IMR-90 (cell line): ENCODE results near the gene KRTAP19-3. TPM values are rescaled to one million over a fixed set of nuclear protein-coding genes. Genes with fewer than 3 reads are reported as not detected.

Experiments used
- ATAC-seq: fragments of 200-7000 bp; cut with Tn5 transposase; 2 replicates; pipeline ENCODE4 v1.9.1; 2020; ENCODE audit warnings: low read depth, mild to moderate bottlenecking, moderate library complexity
- BruUV-seq: library from RNA; stranded (reverse); fragments of 400-500 nt; replicated peaks from 2 replicates; lab custom pipeline; 2021; lab: Mats Ljungman, UMichigan
- CTCF ChIA-PET: fragments of 300-600 bp; formaldehyde crosslinking; extraction: SDS; loops from one replicate; lab custom pipeline; 2021; ENCODE audit warnings: antibody characterized with exemption; lab: Yijun Ruan, JAX
- POLR2A ChIA-PET: fragments of 300-600 bp; sonication (Branson Sonifier 250); formaldehyde crosslinking; loops from one replicate; lab custom pipeline; 2022; ENCODE audit warnings: antibody characterized with exemption; ENCODE audit not compliant: unreplicated experiment; lab: Charles Lee
- DNase-seq: peaks from one replicate; pipeline ENCODE4 v3.0.0; 2013
- H2AFZ ChIP-seq: replicated peaks from 2 replicates; pipeline ENCODE3; 2013; ENCODE audit warnings: low read length, mild to moderate bottlenecking; ENCODE audit not compliant: poor library complexity
- H2AK5ac ChIP-seq: 2 replicates; pipeline ENCODE4 v1.6.1; 2013; ENCODE audit warnings: low read depth, low read length, inconsistent platforms
- H2AK9ac ChIP-seq: replicated peaks from 2 replicates; pipeline ENCODE3; 2013; ENCODE audit warnings: mild to moderate bottlenecking, low read depth, low read length, moderate library complexity; ENCODE audit not compliant: poor library complexity
- H2BK120ac ChIP-seq: 2 replicates; pipeline ENCODE4 v1.6.1; 2013; ENCODE audit warnings: low read depth, low read length, inconsistent platforms
- H2BK15ac ChIP-seq: 3 replicates; pipeline ENCODE4 v1.6.1; 2013; ENCODE audit warnings: low read depth, low read length, inconsistent platforms
- H2BK20ac ChIP-seq: 2 replicates; pipeline ENCODE4 v1.6.1; 2013; ENCODE audit warnings: low read depth, mild to moderate bottlenecking, inconsistent platforms, low read length, moderate library complexity
- H2BK5ac ChIP-seq: 2 replicates; pipeline ENCODE4 v1.6.1; 2013; ENCODE audit warnings: mild to moderate bottlenecking, low read depth, low read length, inconsistent platforms; ENCODE audit not compliant: poor library complexity, severe bottlenecking
- H3K14ac ChIP-seq: replicated peaks from 2 replicates; pipeline ENCODE4 v1.6.1; 2013; ENCODE audit warnings: low read depth, low read length, inconsistent platforms
- H3K18ac ChIP-seq: 2 replicates; pipeline ENCODE4 v1.6.1; 2013; ENCODE audit warnings: low read depth, low read length, control low read depth
- H3K23ac ChIP-seq: 2 replicates; pipeline ENCODE4 v1.6.1; 2013; ENCODE audit warnings: low read depth, low read length, inconsistent platforms
- H3K27ac ChIP-seq: 2 replicates; pipeline ENCODE4 v1.5.1; 2013; ENCODE audit warnings: mild to moderate bottlenecking, control low read depth, low read length; ENCODE audit not compliant: insufficient read depth
- H3K27me3 ChIP-seq: 2 replicates; pipeline ENCODE4 v1.6.1; 2013; ENCODE audit warnings: low read length; ENCODE audit not compliant: control insufficient read depth, insufficient read depth
- H3K36me3 ChIP-seq: 2 replicates; pipeline ENCODE4 v1.6.1; 2013; ENCODE audit warnings: low read length, mixed read lengths; ENCODE audit not compliant: control insufficient read depth, insufficient read depth
- H3K4ac ChIP-seq: 2 replicates; pipeline ENCODE4 v1.6.1; 2013; ENCODE audit warnings: low read depth, low read length, inconsistent platforms
- H3K4me1 ChIP-seq: 2 replicates; pipeline ENCODE4 v1.6.1; 2013; ENCODE audit warnings: low read length, mixed read lengths; ENCODE audit not compliant: control insufficient read depth, insufficient read depth
- H3K4me2 ChIP-seq: 2 replicates; pipeline ENCODE4 v1.6.1; 2013; ENCODE audit warnings: low read depth, mild to moderate bottlenecking, control low read depth, low read length, moderate library complexity
- H3K4me3 ChIP-seq: 2 replicates; pipeline ENCODE4 v1.5.1; 2013; ENCODE audit warnings: low read depth, mild to moderate bottlenecking, control low read depth, low read length, moderate library complexity; ENCODE audit not compliant: insufficient read depth
- H3K56ac ChIP-seq: 2 replicates; pipeline ENCODE4 v1.6.1; 2013; ENCODE audit warnings: low read length, inconsistent platforms; ENCODE audit not compliant: insufficient read depth; ENCODE audit errors: extremely low read depth
- H3K79me1 ChIP-seq, 2 experiments: 2 replicates each; pipeline ENCODE4 v1.6.1; 2013; ENCODE audit warnings: low read length in 2 of 2, inconsistent platforms in 1 of 2, low read depth in 1 of 2
- H3K9ac ChIP-seq: 2 replicates; pipeline ENCODE4 v1.6.1; 2013; ENCODE audit warnings: low read depth, low read length, control low read depth
- H3K9me1 ChIP-seq: 2 replicates; pipeline ENCODE4 v1.6.1; 2013; ENCODE audit warnings: low read length, inconsistent platforms; ENCODE audit not compliant: insufficient read depth
- H3K9me3 ChIP-seq: 2 replicates; pipeline ENCODE4 v1.6.1; 2013; ENCODE audit warnings: low read length; ENCODE audit not compliant: control insufficient read depth, insufficient read depth
- H4K20me1 ChIP-seq: 2 replicates; pipeline ENCODE4 v1.6.1; 2013; ENCODE audit warnings: low read length, inconsistent platforms; ENCODE audit not compliant: insufficient read depth
- H4K5ac ChIP-seq: 2 replicates; pipeline ENCODE4 v1.6.1; 2013; ENCODE audit warnings: mild to moderate bottlenecking, low read depth, low read length, control low read depth
- H4K8ac ChIP-seq, 2 experiments: 2 replicates each; pipeline ENCODE4 v1.6.1; 2013; ENCODE audit warnings: low read depth in 2 of 2, low read length in 2 of 2, control low read depth in 1 of 2, inconsistent platforms in 1 of 2
- H4K91ac ChIP-seq: 2 replicates; pipeline ENCODE4 v1.6.1; 2013; ENCODE audit warnings: low read depth, low read length, inconsistent platforms; ENCODE audit not compliant: insufficient read depth
- RCOR1 ChIP-seq: IDR thresholded peaks from 2 replicates; pipeline ENCODE4 v1.6.1; 2012; ENCODE audit warnings: mild to moderate bottlenecking, low read length, improper control_type of control experiment; ENCODE audit not compliant: insufficient replicate concordance
- SMC3 ChIP-seq: fragments of 150-350 bp; IDR thresholded peaks from 2 replicates; pipeline ENCODE4 v1.6.1; 2016; ENCODE audit warnings: low read depth, mild to moderate bottlenecking, antibody characterized with exemption, low read length, moderate library complexity
- WGBS, 2 experiments: methylation state at CpG; one replicate each; pipeline versions ENCODE4 v1.1.5 to v1.1.7; 2013; ENCODE audit warnings: missing lambda C conversion rate in 2 of 2; ENCODE audit not compliant: insufficient read length in 1 of 2; ENCODE audit errors: extremely low coverage in 2 of 2; 5-methylcytosine and 5-hydroxymethylcytosine counted together
- dilution Hi-C: fragments of 300-500 bp; cut with HindIII; formaldehyde crosslinking; loops from one replicate; pipeline ENCODE4 v1.14.3; 2018; ENCODE audit warnings: low sequenced_read_pairs; ENCODE audit not compliant: unreplicated experiment
- in situ Hi-C: fragments of 300-500 bp; cut with MboI; formaldehyde crosslinking; loops from 3 replicates; pipeline ENCODE4 v1.14.3; 2019; ENCODE audit warnings: low sequenced_read_pairs, inconsistent platforms, mixed read lengths
- intact Hi-C: fragments of 100-400 bp; cut with micrococcal nuclease; formaldehyde crosslinking; loops from 2 replicates; pipeline ENCODE4 v1.10.0; 2022
- polyA plus RNA-seq, 3 experiments: library from polyadenylated mRNA; depleted of rRNA; stranded (reverse); fragments of >200 nt; gene quantifications; 2 replicates each; pipeline ENCODE4 v1.2.3, GENCODE V29; 2012; ENCODE audit warnings: low replicate concordance in 1 of 3
- total RNA-seq: library from RNA; depleted of rRNA; stranded (reverse); fragments of >200 nt; gene quantifications from 2 replicates; pipeline ENCODE4 v1.2.3, GENCODE V29; 2012
- TF ChIP-seq, protein P1 (sequence below): fragments of 150-350 bp; IDR thresholded peaks from 2 replicates; pipeline ENCODE4 v1.6.1; 2016; ENCODE audit warnings: low read depth, mild to moderate bottlenecking, low read length, moderate library complexity, borderline replicate concordance

Gene KRTAP19-3
- total and polyA plus RNA-seq, 2 of the 4 experiments (the other 2 are of a cell fraction) = not detected

DNA sequence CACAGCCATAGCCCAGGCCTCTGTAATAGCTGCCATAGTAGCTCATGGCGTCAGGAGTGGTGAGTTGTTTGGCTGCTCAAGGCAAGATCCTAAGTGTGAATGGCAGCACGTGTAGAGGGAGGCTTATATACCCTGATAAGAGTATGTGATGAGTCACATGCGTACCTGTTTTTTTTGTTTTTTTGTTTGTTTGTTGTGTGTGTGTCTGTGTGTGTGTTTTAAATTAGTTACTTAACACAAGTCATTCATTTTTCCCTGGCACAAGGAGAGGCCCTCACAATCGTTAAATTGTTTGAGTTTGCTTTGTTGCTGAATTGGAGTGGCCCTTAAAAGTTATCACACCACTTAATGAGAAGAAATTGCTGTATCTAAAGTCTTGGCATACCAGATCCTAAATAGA is 5.3 kb upstream of the KRTAP19-3 start, which contains the start of gene KRTAP19-4:
TSS of gene KRTAP19-4 (minus strand) at position 101 of the 400 bp plus-strand sequence. CDS start at position 46, 55 bp downstream.
- Histone ChIP-seq H4K8ac (no peak within 1 kb of the TSS), H3K9me3 (peaks cover 5% of the 10 kb centered on the region; the same call in 1 of the 2 replicates), H3K14ac (no peak within 1 kb of the TSS), H2BK15ac (no peak within 1 kb of the TSS), H3K4me3 (no peak within 1 kb of the TSS), H3K27ac (no peak within 1 kb of the TSS), H3K9ac (no peak within 1 kb of the TSS), H3K79me1 (no peaks in the 10 kb centered on the region), H4K5ac (no peak within 1 kb of the TSS), H3K56ac (no peak within 1 kb of the TSS), H3K9me1 (no peaks in the 10 kb centered on the region), H4K91ac (no peak within 1 kb of the TSS), H2BK120ac (no peak within 1 kb of the TSS), H2BK20ac (no peak within 1 kb of the TSS), H4K20me1 (no peaks in the 10 kb centered on the region), H2AK5ac (no peak within 1 kb of the TSS), H2AFZ (no peak within 1 kb of the TSS), H3K4me1 (no peaks in the 10 kb centered on the region), H3K36me3 (no peaks in the 10 kb centered on the region), H3K27me3 (no peaks in the 10 kb centered on the region), H3K23ac (no peak within 1 kb of the TSS), H2AK9ac (no peak within 1 kb of the TSS), H2BK5ac (no peak within 1 kb of the TSS), H3K18ac (no peak within 1 kb of the TSS), H3K4ac (no peak within 1 kb of the TSS), H3K4me2 (no peak within 1 kb of the TSS)
- dilution Hi-C loops = no loop called here
- in situ Hi-C loops = no loop called here
- WGBS, 2 experiments = no CpG with 5 or more reads among the region's 4 CpGs
- BruUV-seq = no TSS peak
- TF ChIP-seq SMC3 (no peak), RCOR1 (no peak)
- TF ChIP-seq, protein P1, sequence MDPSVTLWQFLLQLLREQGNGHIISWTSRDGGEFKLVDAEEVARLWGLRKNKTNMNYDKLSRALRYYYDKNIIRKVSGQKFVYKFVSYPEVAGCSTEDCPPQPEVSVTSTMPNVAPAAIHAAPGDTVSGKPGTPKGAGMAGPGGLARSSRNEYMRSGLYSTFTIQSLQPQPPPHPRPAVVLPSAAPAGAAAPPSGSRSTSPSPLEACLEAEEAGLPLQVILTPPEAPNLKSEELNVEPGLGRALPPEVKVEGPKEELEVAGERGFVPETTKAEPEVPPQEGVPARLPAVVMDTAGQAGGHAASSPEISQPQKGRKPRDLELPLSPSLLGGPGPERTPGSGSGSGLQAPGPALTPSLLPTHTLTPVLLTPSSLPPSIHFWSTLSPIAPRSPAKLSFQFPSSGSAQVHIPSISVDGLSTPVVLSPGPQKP = no peak
- ATAC-seq = no peak
- CTCF ChIA-PET = no interaction called here
- DNase-seq = no peak
- intact Hi-C loops = no loop called here
- POLR2A ChIA-PET = no interaction called here
